HFFc6 (cell line): ENCODE results near the gene NARS2. TPM values are rescaled to one million over a fixed set of nuclear protein-coding genes. Genes with fewer than 3 reads are reported as not detected.

Source experiments
- DNase-seq: peaks from one replicate; pipeline ENCODE4 v3.0.0-alpha.2; 2018
- H3K27ac Mint-ChIP-seq: 2 replicates; pipeline ENCODE4 v1.8.0; 2020; ENCODE audit warnings: mild to moderate bottlenecking, mixed read lengths
- H3K27me3 Mint-ChIP-seq: 2 replicates; pipeline ENCODE4 v1.8.0; 2021; ENCODE audit warnings: mild to moderate bottlenecking, moderate library complexity, mixed read lengths; ENCODE audit not compliant: insufficient read depth
- H3K36me3 Mint-ChIP-seq: 2 replicates; pipeline ENCODE4 v1.8.0; 2021; ENCODE audit warnings: low read depth, mixed read lengths
- H3K4me1 Mint-ChIP-seq: 2 replicates; pipeline ENCODE4 v1.8.0; 2020; ENCODE audit warnings: low read depth, mixed read lengths
- H3K4me3 Mint-ChIP-seq: 2 replicates; pipeline ENCODE4 v1.8.0; 2020; ENCODE audit warnings: mild to moderate bottlenecking, moderate library complexity, mixed read lengths
- H3K9me3 Mint-ChIP-seq: 2 replicates; pipeline ENCODE4 v1.8.0; 2020; ENCODE audit warnings: mild to moderate bottlenecking, mixed read lengths
- CTCF ChIP-seq: fragments of 200-600 bp; sonication (generic); IDR thresholded peaks from 2 replicates; pipeline ENCODE4 v1.5.0; 2021; ENCODE audit warnings: antibody characterized with exemption, mild to moderate bottlenecking
- total RNA-seq, 6 experiments: library from RNA; stranded (reverse); fragmentation: NEBNext Ultra II Directional; extraction: Animal tissue kit (Norgen Biotek cat#: 25700); gene quantifications; 2 replicates in 1 of 6; 3 replicates in 5 of 6; pipeline ENCODE4 v1.2.3, GENCODE V29; 2021

Gene NARS2
- total RNA-seq, 6 experiments from 2014 or later = 8.7 to 11.6 (median 10.3) TPM

GRCh38 chr11:78562398-78562797, 12.3 kb downstream of the NARS2 start:
- Mint-ChIP-seq H3K27me3 (peaks cover 2% of the 10 kb centered on the region; the same call in 1 of the 2 replicates), H3K9me3 (no peaks in the 10 kb centered on the region), H3K36me3 (peaks cover 17% of the 10 kb centered on the region; the same call in 1 of the 2 replicates), H3K4me1 (peaks cover 59% of the 10 kb centered on the region), H3K4me3 (peak overlapping the region; percentile 83), H3K27ac (peak overlapping the region; percentile 95)
- peak; percentile 48 for DNase-seq
- TF ChIP-seq CTCF = no peak

- Mint-ChIP-seq H3K4me1 (peaks cover 54% of the 10 kb centered on the region), H3K27ac (peak overlapping the region; percentile 95), H3K36me3 (peaks cover 25% of the 10 kb centered on the region; the same call in 1 of the 2 replicates), H3K4me3 (peak overlapping the region; percentile 68), H3K27me3 (peaks cover 2% of the 10 kb centered on the region), H3K9me3 (no peaks in the 10 kb centered on the region)
- TF ChIP-seq CTCF = no peak
- DNase-seq = no peak
Measured at GRCh38 chr11:78560826-78561484, 13.7 kb downstream of the NARS2 start.

- Mint-ChIP-seq H3K36me3 (peaks cover 33% of the 10 kb centered on the region; the same call in 1 of the 2 replicates), H3K27me3 (peaks cover 2% of the 10 kb centered on the region), H3K4me1 (peaks cover 53% of the 10 kb centered on the region), H3K27ac (peak overlapping the region; percentile 95), H3K9me3 (no peaks in the 10 kb centered on the region), H3K4me3 (no peak overlapping the region; the same call in 1 of the 2 replicates)
- no peak for DNase-seq
- no peak for TF ChIP-seq CTCF
Measured at GRCh38 chr11:78560153-78560552, 14.5 kb downstream of the NARS2 start.

- Mint-ChIP-seq H3K36me3 (peaks cover 38% of the 10 kb centered on the region), H3K27me3 (peaks cover 2% of the 10 kb centered on the region), H3K27ac (no peak overlapping the region), H3K9me3 (no peaks in the 10 kb centered on the region), H3K4me1 (peaks cover 32% of the 10 kb centered on the region), H3K4me3 (no peak overlapping the region)
- no peak for TF ChIP-seq CTCF
- no peak for DNase-seq
Measured at GRCh38 chr11:78557236-78557635, 17.4 kb downstream of the NARS2 start.

- Mint-ChIP-seq H3K27me3 (peaks cover under 1% of the 10 kb centered on the region), H3K36me3 (peaks cover 42% of the 10 kb centered on the region), H3K27ac (no peak overlapping the region), H3K9me3 (no peaks in the 10 kb centered on the region), H3K4me1 (peaks cover 16% of the 10 kb centered on the region), H3K4me3 (no peak overlapping the region)
- no peak for DNase-seq
- no peak for TF ChIP-seq CTCF
Measured at GRCh38 chr11:78555592-78555991, 19.1 kb downstream of the NARS2 start.
